Ishikawa (cell line): Measurements from ENCODE around the gene C1QTNF6.
A peak's percentile ranks its signal among the peaks of the same experiment; 100 is the strongest.

Experiments
- CEBPB ChIP-seq: IDR thresholded peaks from 2 replicates; pipeline ENCODE4 v1.6.1; 2012
- CREB1 ChIP-seq: IDR thresholded peaks from 2 replicates; pipeline ENCODE4 v1.6.1; 2012; ENCODE audit warnings: low read depth
- EGR1 ChIP-seq: IDR thresholded peaks from 2 replicates; pipeline ENCODE4 v1.6.1; 2012
- EP300 ChIP-seq: IDR thresholded peaks from 2 replicates; pipeline ENCODE4 v1.6.1; 2012; ENCODE audit warnings: borderline replicate concordance
- FOXM1 ChIP-seq: IDR thresholded peaks from 2 replicates; pipeline ENCODE4 v1.6.1; 2012; ENCODE audit warnings: low read depth, borderline replicate concordance
- NFIC ChIP-seq: IDR thresholded peaks from 2 replicates; pipeline ENCODE4 v1.6.1; 2012
- RAD21 ChIP-seq: IDR thresholded peaks from 2 replicates; pipeline ENCODE4 v1.6.1; 2012; ENCODE audit warnings: low read depth
- TAF1 ChIP-seq: IDR thresholded peaks from 2 replicates; pipeline ENCODE4 v1.6.1; 2012; ENCODE audit warnings: low read depth, mild to moderate bottlenecking
- TCF12 ChIP-seq: IDR thresholded peaks from 2 replicates; pipeline ENCODE4 v1.6.1; 2012; ENCODE audit warnings: low read depth
- TEAD4 ChIP-seq: IDR thresholded peaks from 2 replicates; pipeline ENCODE4 v1.6.1; 2012
- YY1 ChIP-seq: IDR thresholded peaks from 2 replicates; pipeline ENCODE4 v1.6.1; 2012; ENCODE audit warnings: low read depth
- ZBTB7A ChIP-seq: IDR thresholded peaks from 2 replicates; pipeline ENCODE4 v1.6.1; 2012; ENCODE audit warnings: low read depth
- TF ChIP-seq, protein P1 (sequence below): IDR thresholded peaks from 2 replicates; pipeline ENCODE4 v1.6.1; 2012
- TF ChIP-seq, protein P2 (sequence below): IDR thresholded peaks from 2 replicates; pipeline ENCODE4 v1.6.1; 2012
- TF ChIP-seq, protein P3 (sequence below): IDR thresholded peaks from 2 replicates; pipeline ENCODE4 v1.6.1; 2012; ENCODE audit warnings: low read depth, mild to moderate bottlenecking

The C1QTNF6 gene

DNA sequence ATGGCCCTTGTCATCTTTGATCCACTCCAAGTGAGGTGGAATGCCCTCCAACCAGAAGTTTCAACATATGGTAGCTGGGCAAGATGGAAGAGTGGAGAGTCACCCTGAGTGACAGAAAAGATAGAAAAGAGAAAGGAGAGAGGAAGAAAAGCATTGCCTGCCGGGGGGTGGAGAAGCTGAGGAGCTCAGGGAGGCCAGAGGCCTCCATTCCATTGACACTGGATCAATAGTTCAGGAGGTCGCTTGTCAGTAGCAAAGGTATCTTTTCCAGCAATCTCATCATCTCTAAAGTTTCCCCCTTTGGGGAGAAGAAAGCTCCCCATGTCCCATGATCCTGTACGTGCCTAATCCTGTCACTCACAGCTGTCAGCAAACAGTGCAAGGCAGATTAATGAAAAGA is 6.7 kb upstream of the C1QTNF6 start:
- TF ChIP-seq NFIC (no peak), YY1 (no peak), ZBTB7A (no peak), EP300 (no peak), CEBPB (no peak), EGR1 (no peak), RAD21 (no peak), TEAD4 (no peak), FOXM1 (no peak), TAF1 (no peak)
- TF ChIP-seq, protein P1, sequence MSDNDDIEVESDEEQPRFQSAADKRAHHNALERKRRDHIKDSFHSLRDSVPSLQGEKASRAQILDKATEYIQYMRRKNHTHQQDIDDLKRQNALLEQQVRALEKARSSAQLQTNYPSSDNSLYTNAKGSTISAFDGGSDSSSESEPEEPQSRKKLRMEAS = no peak
- TF ChIP-seq, protein P2, sequence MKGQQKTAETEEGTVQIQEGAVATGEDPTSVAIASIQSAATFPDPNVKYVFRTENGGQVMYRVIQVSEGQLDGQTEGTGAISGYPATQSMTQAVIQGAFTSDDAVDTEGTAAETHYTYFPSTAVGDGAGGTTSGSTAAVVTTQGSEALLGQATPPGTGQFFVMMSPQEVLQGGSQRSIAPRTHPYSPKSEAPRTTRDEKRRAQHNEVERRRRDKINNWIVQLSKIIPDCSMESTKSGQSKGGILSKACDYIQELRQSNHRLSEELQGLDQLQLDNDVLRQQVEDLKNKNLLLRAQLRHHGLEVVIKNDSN = no peak
- TF ChIP-seq, protein P3, sequence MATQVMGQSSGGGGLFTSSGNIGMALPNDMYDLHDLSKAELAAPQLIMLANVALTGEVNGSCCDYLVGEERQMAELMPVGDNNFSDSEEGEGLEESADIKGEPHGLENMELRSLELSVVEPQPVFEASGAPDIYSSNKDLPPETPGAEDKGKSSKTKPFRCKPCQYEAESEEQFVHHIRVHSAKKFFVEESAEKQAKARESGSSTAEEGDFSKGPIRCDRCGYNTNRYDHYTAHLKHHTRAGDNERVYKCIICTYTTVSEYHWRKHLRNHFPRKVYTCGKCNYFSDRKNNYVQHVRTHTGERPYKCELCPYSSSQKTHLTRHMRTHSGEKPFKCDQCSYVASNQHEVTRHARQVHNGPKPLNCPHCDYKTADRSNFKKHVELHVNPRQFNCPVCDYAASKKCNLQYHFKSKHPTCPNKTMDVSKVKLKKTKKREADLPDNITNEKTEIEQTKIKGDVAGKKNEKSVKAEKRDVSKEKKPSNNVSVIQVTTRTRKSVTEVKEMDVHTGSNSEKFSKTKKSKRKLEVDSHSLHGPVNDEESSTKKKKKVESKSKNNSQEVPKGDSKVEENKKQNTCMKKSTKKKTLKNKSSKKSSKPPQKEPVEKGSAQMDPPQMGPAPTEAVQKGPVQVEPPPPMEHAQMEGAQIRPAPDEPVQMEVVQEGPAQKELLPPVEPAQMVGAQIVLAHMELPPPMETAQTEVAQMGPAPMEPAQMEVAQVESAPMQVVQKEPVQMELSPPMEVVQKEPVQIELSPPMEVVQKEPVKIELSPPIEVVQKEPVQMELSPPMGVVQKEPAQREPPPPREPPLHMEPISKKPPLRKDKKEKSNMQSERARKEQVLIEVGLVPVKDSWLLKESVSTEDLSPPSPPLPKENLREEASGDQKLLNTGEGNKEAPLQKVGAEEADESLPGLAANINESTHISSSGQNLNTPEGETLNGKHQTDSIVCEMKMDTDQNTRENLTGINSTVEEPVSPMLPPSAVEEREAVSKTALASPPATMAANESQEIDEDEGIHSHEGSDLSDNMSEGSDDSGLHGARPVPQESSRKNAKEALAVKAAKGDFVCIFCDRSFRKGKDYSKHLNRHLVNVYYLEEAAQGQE = no peak

DNA sequence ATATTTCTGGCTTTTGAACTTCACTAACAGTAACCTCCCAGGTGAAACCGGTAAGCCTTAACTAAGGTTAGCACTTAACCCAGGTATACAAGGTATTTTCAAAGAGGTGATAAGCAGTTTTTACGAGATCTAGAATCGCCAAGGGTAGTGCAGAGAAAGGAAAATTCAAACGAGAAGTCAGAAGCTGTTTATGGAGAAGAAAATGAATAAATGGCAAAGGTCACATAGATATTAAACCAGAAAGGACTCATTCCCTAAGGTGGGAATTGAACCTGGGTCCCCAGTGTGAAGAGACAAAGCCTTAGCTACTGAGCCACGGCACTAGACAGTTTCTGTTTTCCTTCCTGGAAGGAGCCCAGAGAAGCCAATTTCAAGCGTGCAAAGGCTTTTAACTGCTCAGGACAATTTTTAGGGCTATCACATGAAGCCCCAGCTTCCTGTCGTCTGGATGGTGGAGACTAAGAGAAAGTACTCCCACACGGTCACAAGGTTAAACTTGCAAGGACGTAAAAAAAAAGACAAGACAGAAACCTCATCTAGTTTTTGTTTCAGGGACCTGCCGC is 5.7 kb upstream of the C1QTNF6 start:
- TF ChIP-seq TEAD4 (0 out of 2 replicates have a peak, but pooled peaks have one; percentile 24), RAD21 (no peak)

DNA sequence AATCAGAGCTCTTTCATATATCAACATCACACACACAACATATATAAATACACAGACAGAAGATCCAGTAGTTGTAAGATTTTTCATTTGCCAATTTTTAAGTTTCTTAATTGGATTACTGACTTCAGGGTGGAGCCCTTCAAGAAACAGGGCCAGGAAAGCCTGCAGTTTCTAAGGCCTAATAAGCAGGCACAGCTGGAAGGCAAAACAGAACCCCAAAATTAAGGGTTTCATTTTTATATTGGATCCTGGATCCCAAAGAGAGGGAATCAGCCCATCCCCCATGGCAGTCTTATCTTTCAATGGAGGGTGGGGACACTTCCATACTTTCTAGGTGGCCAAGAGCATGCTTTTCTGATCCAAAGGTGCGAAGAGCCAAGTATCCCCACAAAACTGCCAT is 4.7 kb upstream of the C1QTNF6 start:
- TF ChIP-seq TCF12 (no peak), YY1 (no peak), TAF1 (no peak), FOXM1 (no peak), ZBTB7A (no peak), CEBPB (no peak), EGR1 (no peak), RAD21 (no peak), CREB1 (no peak)
- TF ChIP-seq, protein P3 = no peak
- TF ChIP-seq, protein P2 = no peak

DNA sequence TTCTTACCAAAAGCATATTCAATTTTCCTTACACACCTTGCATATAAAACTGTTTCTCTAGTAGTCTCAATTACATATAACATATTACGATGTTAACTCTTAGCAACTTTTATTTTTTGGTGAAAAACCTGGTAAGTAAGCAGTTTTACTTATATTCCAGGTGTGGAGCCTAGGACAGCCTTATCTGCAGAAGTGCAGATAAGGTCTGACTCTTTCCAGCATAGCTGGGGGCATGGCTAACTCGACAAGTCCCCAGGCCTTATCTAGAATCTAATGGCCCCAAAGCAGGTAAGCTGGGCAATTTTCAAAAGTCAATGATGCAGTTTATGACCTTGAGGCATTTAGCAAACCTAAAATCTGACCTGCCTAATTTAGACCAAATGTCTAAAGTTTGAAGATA is 4.2 kb upstream of the C1QTNF6 start:
- no peak for TF ChIP-seq CEBPB
- TF ChIP-seq TCF12 = no peak
- no peak for TF ChIP-seq EP300
- TF ChIP-seq YY1 = no peak
- no peak for TF ChIP-seq ZBTB7A

DNA sequence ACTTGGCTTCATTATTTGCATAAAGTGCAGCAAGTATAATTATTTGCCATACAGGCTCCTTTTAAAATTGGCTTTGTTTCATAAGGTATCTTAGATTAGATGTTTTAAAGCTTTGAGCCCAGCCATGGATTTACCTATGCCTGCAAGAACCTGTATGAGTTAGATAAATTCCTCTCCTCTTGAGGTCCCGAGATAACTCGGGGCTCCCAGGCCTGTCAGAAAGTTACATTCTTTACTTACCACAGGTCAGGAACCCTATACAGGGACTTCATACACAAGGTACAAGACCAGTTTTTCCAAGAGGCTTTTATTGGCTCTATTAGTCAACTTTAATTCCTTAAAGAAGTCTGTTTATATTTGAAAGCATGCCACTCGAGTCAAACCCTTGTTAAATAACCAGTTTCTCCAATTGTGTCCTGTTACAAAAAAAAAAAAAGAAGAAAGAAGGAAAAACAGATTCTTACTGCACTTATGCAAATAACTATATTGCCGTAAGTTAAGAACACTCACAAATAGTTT is 2.3 kb upstream of the C1QTNF6 start:
- TF ChIP-seq TCF12 = no peak
- no peak for TF ChIP-seq EGR1
- no peak for TF ChIP-seq EP300
- TF ChIP-seq NFIC = no peak
- TF ChIP-seq ZBTB7A = no peak
- TF ChIP-seq, protein P3 = no peak
- no peak for TF ChIP-seq RAD21
- TF ChIP-seq, protein P2 = no peak
- TF ChIP-seq, protein P1 = no peak
- no peak for TF ChIP-seq CREB1
- TF ChIP-seq FOXM1 = no peak
- no peak for TF ChIP-seq TAF1
- TF ChIP-seq TEAD4 = no peak
- TF ChIP-seq YY1 = no peak
- TF ChIP-seq CEBPB = no peak
